Measurements from ENCODE around the gene GOLGA6A.
"Not testable (repeated sequence)": the region's sequence is repeated elsewhere in the genome, so short reads cannot be mapped to it uniquely, and the experiment has no call there.

Gene GOLGA6A

GRCh38 chr15:74099963-74100733 lies 17.8 kb upstream of the GOLGA6A start:
- DNase-seq = peak; percentile 95

- DNase-seq = not testable (repeated sequence)
Observed at GRCh38 chr15:74096753-74097474, 14.6 kb upstream of the GOLGA6A start.

GRCh38 chr15:74095610-74096009 lies 13.3 kb upstream of the GOLGA6A start:
- not testable (repeated sequence) for DNase-seq

- DNase-seq = not testable (repeated sequence)
Observed at GRCh38 chr15:74094567-74094966, 12.2 kb upstream of the GOLGA6A start.

GRCh38 chr15:74075781-74076180 lies 6.6 kb downstream of the GOLGA6A start:
- DNase-seq = peak; percentile 28

- DNase-seq = not testable (repeated sequence)
Observed at GRCh38 chr15:74072614-74073337, 9.6 kb downstream of the GOLGA6A start.

GRCh38 chr15:74072132-74072531 lies 10.2 kb downstream of the GOLGA6A start:
- DNase-seq = not testable (repeated sequence)

GRCh38 chr15:74071645-74072044 lies 10.7 kb downstream of the GOLGA6A start:
- DNase-seq = not testable (repeated sequence)

GRCh38 chr15:74065684-74066411 lies 16.5 kb downstream of the GOLGA6A start:
- DNase-seq = not testable (repeated sequence)

GRCh38 chr15:74064822-74065221 lies 17.5 kb downstream of the GOLGA6A start:
- DNase-seq = peak; percentile 55

- peak; percentile 37 for DNase-seq
Observed at GRCh38 chr15:74064183-74064582, 18.2 kb downstream of the GOLGA6A start.

GRCh38 chr15:74063425-74064146 lies 18.8 kb downstream of the GOLGA6A start:
- not testable (repeated sequence) for DNase-seq

- no peak for DNase-seq
Observed at GRCh38 chr15:74062671-74063070, 19.7 kb downstream of the GOLGA6A start.

- no peak for DNase-seq
Observed at GRCh38 chr15:74062236-74062635, 20.1 kb downstream of the GOLGA6A start.

- no peak for DNase-seq
Observed at GRCh38 chr15:74060251-74060650, 22.1 kb downstream of the GOLGA6A start.

GRCh38 chr15:74059050-74059833 lies 23.1 kb downstream of the GOLGA6A start:
- not testable (repeated sequence) for DNase-seq

GRCh38 chr15:74056330-74056729 lies 26.0 kb downstream of the GOLGA6A start:
- not testable (repeated sequence) for DNase-seq

GRCh38 chr15:74055804-74056203 lies 26.5 kb downstream of the GOLGA6A start:
- DNase-seq = no peak

- peak; percentile 80 for DNase-seq
Observed at GRCh38 chr15:74053941-74054529, 28.3 kb downstream of the GOLGA6A start.

GRCh38 chr15:74053517-74053916 lies 28.8 kb downstream of the GOLGA6A start:
- no peak for DNase-seq

Data from islet precursor cell (in vitro differentiated cells).